Aorta (tissue), 5 donors: Measurements from ENCODE around the gene PIGT. TPM values are rescaled to one million over a fixed set of nuclear protein-coding genes. Genes with fewer than 3 reads are reported as not detected.

ENCODE experiments used
- ATAC-seq: fragments of 200-7000 bp; cut with Tn5 transposase; one replicate; pipeline ENCODE4 v1.9.1; 2022; ENCODE audit warnings: moderate library complexity; ENCODE audit not compliant: low FRiP score
- DNase-seq, 2 donors: peaks; one replicate each; pipeline ENCODE4 v3.0.0-alpha.2; 2020
- H3K27ac ChIP-seq, 2 donors: one replicate each; pipeline ENCODE4 v1.5.1; 2013; ENCODE audit warnings: low read length in 2 of 2, mild to moderate bottlenecking in 2 of 2, moderate library complexity in 2 of 2, control low read depth in 1 of 2, inconsistent platforms in 1 of 2, low read depth in 1 of 2
- H3K27me3 ChIP-seq, 2 donors: one replicate each; pipeline ENCODE4 v1.6.1; 2013; ENCODE audit warnings: control low read depth in 1 of 2, low read length in 1 of 2, mild to moderate bottlenecking in 1 of 2, moderate library complexity in 1 of 2; ENCODE audit not compliant: insufficient read depth in 2 of 2, control insufficient read depth in 1 of 2
- H3K36me3 ChIP-seq, 2 donors: one replicate each; pipeline ENCODE4 v1.6.1; 2013; ENCODE audit warnings: control low read depth in 1 of 2, low read length in 1 of 2, mild to moderate bottlenecking in 1 of 2; ENCODE audit not compliant: insufficient read depth in 2 of 2, control insufficient read depth in 1 of 2
- H3K4me1 ChIP-seq, 2 donors: one replicate each; pipeline ENCODE4 v1.6.1; 2013; ENCODE audit warnings: low read length in 2 of 2, control low read depth in 1 of 2, mild to moderate bottlenecking in 1 of 2, moderate library complexity in 1 of 2; ENCODE audit not compliant: insufficient read depth in 2 of 2, control insufficient read depth in 1 of 2
- H3K4me3 ChIP-seq, 2 donors: one replicate each; pipeline ENCODE4 v1.5.1; 2013; ENCODE audit warnings: low read length in 2 of 2, control low read depth in 1 of 2, mild to moderate bottlenecking in 1 of 2
- H3K9me3 ChIP-seq: one replicate; pipeline ENCODE4 v1.6.1; 2013; ENCODE audit warnings: mild to moderate bottlenecking, low read length; ENCODE audit not compliant: control insufficient read depth
- WGBS, 2 donors: extraction: QIAGEN DNeasy Blood & Tissue Kit; methylation state at CpG; one replicate each; pipeline ENCODE4 v1.1.7; 2013; 5-methylcytosine and 5-hydroxymethylcytosine counted together
- intact Hi-C, 2 donors: fragments of 100-400 bp; cut with DNase I; formaldehyde crosslinking; loops; one replicate each; pipeline versions ENCODE4 v1.14.2 to v1.15.0; 2022
- polyA plus RNA-seq, 2 donors: library from polyadenylated mRNA; stranded (reverse); fragments of 200-250 nt; gene quantifications; one replicate each; pipeline ENCODE4 v1.2.3, GENCODE V29; 2013
- total RNA-seq, 2 donors: library from RNA; stranded (reverse); fragmentation: NEBNext Ultra II Directional; extraction: Animal tissue kit (Norgen Biotek cat#: 25700); gene quantifications; one replicate each; pipeline ENCODE4 v1.2.1, GENCODE V29; 2021
- donor health status: healthy with polysubstance abuse.
- donor health status: Bipolar disorder and iron deficiency.
- donor health status: DM: no; HTN: no; CAD: no.
- donor health status: DM: no; HTN: no; CAD: no.
- donor health status: DM: yes; HTN: yes; CAD: no.

PIGT gene
- total and polyA plus RNA-seq, 4 donors, result 69.0 to 151 (median 113) TPM

- Histone ChIP-seq H3K27me3 (no peaks in the 10 kb centered on the region), H3K4me3 (peak overlapping the region; percentile 37 to 46), H3K36me3 (peaks cover 0 to under 1% of the 10 kb centered on the region in 2 donors), H3K9me3 (no peaks in the 10 kb centered on the region), H3K4me1 (no peaks in the 10 kb centered on the region), H3K27ac (peak overlapping the region; percentile 44 to 92)
- ATAC-seq (peak; percentile 88), DNase-seq (peak; percentile 84 to 90)
- intact Hi-C loops, result loop anchor here (1.0 to 5.0 kb wide), 5 partner anchors 34 to 65 kb away; partner anchors contain the start of gene PIGT (in 1 of the 2)
- WGBS, 2 donors, result 10% methylated on average over 26 to 30 of the region's 30 CpGs
Observed at GRCh38 chr20:45372646-45373352, 43.1 kb upstream of the PIGT start.

- Histone ChIP-seq H3K36me3 (no peaks in the 10 kb centered on the region), H3K9me3 (no peaks in the 10 kb centered on the region), H3K27me3 (no peaks in the 10 kb centered on the region), H3K27ac (peak overlapping the region; percentile 44 to 92), H3K4me1 (no peaks in the 10 kb centered on the region), H3K4me3 (peak overlapping the region; percentile 37 to 46)
- 2 to 4% methylated on average over 38 of the region's 38 CpGs for WGBS, 2 donors
- intact Hi-C loops, result loop anchor here (1.0 to 5.0 kb wide), 6 partner anchors 33 to 64 kb away; partner anchors contain the start of gene PIGT (in 1 of the 2)
- DNase-seq, result peak; percentile 95 to 98
- peak; percentile 92 for ATAC-seq
Observed at GRCh38 chr20:45373353-45374100, 42.4 kb upstream of the PIGT start.

GRCh38 chr20:45374101-45374467 lies 41.9 kb upstream of the PIGT start:
- H3K4me1 ChIP-seq, result no peaks in the 10 kb centered on the region
- WGBS, 2 donors, result 48 to 52% methylated on average over 9 of the region's 9 CpGs
- H3K27me3 ChIP-seq, result no peaks in the 10 kb centered on the region
- no peak for ATAC-seq
- intact Hi-C loops, result loop anchor here (2.0 to 5.0 kb wide), 5 partner anchors 43 to 63 kb away; partner anchors contain the start of gene PIGT (in 1 of the 2)
- no peak overlapping the region for H3K4me3 ChIP-seq
- no peaks in the 10 kb centered on the region for H3K36me3 ChIP-seq
- DNase-seq, result no peak
- H3K27ac ChIP-seq, result no peak overlapping the region
- H3K9me3 ChIP-seq, result no peaks in the 10 kb centered on the region

GRCh38 chr20:45374966-45375365 lies 41.0 kb upstream of the PIGT start:
- no peak for DNase-seq
- no peak for ATAC-seq

GRCh38 chr20:45377269-45377668 lies 38.7 kb upstream of the PIGT start:
- ATAC-seq, result no peak
- H3K27ac ChIP-seq, result no peak overlapping the region
- no peak for DNase-seq

More at GRCh38 chr20:45374966-45375365, 41.0 kb upstream of the PIGT start:
- Histone ChIP-seq H3K27ac (peak overlapping the region in 1 of 2 donors; percentile 35), H3K27me3 (no peaks in the 10 kb centered on the region), H3K4me3 (no peak overlapping the region), H3K4me1 (no peaks in the 10 kb centered on the region), H3K36me3 (no peaks in the 10 kb centered on the region), H3K9me3 (no peaks in the 10 kb centered on the region)
- intact Hi-C loops, result loop anchor here (2.0 to 5.0 kb wide), 5 partner anchors 42 to 62 kb away; partner anchors contain the start of gene PIGT (in 1 of the 2)
- WGBS, 2 donors, result 82 to 86% methylated on average over 14 of the region's 14 CpGs

GRCh38 chr20:45378191-45378590 lies 37.8 kb upstream of the PIGT start, which contains the start of gene TP53TG5:
TSS of gene TP53TG5 (minus strand) at chr20:45378325. CDS start at chr20:45378236, 89 bp downstream.
- no peak for DNase-seq
- no peaks in the 10 kb centered on the region for H3K4me1 ChIP-seq
- no peaks in the 10 kb centered on the region for H3K9me3 ChIP-seq
- H3K4me3 ChIP-seq, result no peak within 1 kb of the TSS
- no peak for ATAC-seq
- H3K27me3 ChIP-seq, result no peaks in the 10 kb centered on the region
- intact Hi-C loops, result no loop called here
- no peak within 1 kb of the TSS for H3K27ac ChIP-seq
- no peaks in the 10 kb centered on the region for H3K36me3 ChIP-seq
- WGBS, 2 donors, result 92 to 97% methylated on average over 1 of the region's 1 CpG

More at GRCh38 chr20:45377269-45377668, 38.7 kb upstream of the PIGT start:
- no peaks in the 10 kb centered on the region for H3K36me3 ChIP-seq
- H3K27me3 ChIP-seq, result no peaks in the 10 kb centered on the region
- intact Hi-C loops, result no loop called here
- no peak overlapping the region for H3K4me3 ChIP-seq
- no peaks in the 10 kb centered on the region for H3K9me3 ChIP-seq
- H3K4me1 ChIP-seq, result no peaks in the 10 kb centered on the region
- 85 to 88% methylated on average over 11 of the region's 11 CpGs for WGBS, 2 donors

- DNase-seq (no peak), ATAC-seq (no peak)
Observed at GRCh38 chr20:45387274-45387673, 28.7 kb upstream of the PIGT start.

GRCh38 chr20:45390931-45391330 lies 25.0 kb upstream of the PIGT start:
- Histone ChIP-seq H3K27ac (no peak overlapping the region), H3K4me3 (no peak overlapping the region), H3K27me3 (no peaks in the 10 kb centered on the region), H3K36me3 (no peaks in the 10 kb centered on the region), H3K9me3 (no peaks in the 10 kb centered on the region), H3K4me1 (no peaks in the 10 kb centered on the region)
- intact Hi-C loops, result no loop called here
- ATAC-seq (no peak), DNase-seq (no peak)
- 93 to 97% methylated on average over 2 of the region's 2 CpGs for WGBS, 2 donors

More at GRCh38 chr20:45387274-45387673, 28.7 kb upstream of the PIGT start:
- Histone ChIP-seq H3K27me3 (no peaks in the 10 kb centered on the region), H3K36me3 (no peaks in the 10 kb centered on the region), H3K9me3 (no peaks in the 10 kb centered on the region), H3K27ac (no peak overlapping the region), H3K4me3 (no peak overlapping the region), H3K4me1 (no peaks in the 10 kb centered on the region)
- intact Hi-C loops, result no loop called here
- 91 to 95% methylated on average over 1 of the region's 1 CpG for WGBS, 2 donors
